Colonic mucosa (tissue), 4 donors: ENCODE measurements around the gene FNDC3B. TPM values are rescaled to one million over a fixed set of nuclear protein-coding genes. Genes with fewer than 3 reads are reported as not detected.

Experiments used
- DNase-seq: peaks from one replicate; pipeline ENCODE4 v3.0.0-alpha.2; 2020
- H3K27ac ChIP-seq: fragments of 200-600 bp; one replicate; pipeline ENCODE4 v1.8.0; 2021
- H3K27me3 ChIP-seq: fragments of 200-600 bp; one replicate; pipeline ENCODE4 v1.8.0; 2021
- H3K36me3 ChIP-seq: fragments of 200-600 bp; one replicate; pipeline ENCODE4 v1.8.0; 2021
- H3K4me1 ChIP-seq: fragments of 200-600 bp; one replicate; pipeline ENCODE4 v1.8.0; 2021; ENCODE audit warnings: mild to moderate bottlenecking
- H3K4me3 ChIP-seq: fragments of 200-600 bp; one replicate; pipeline ENCODE4 v1.8.0; 2021
- H3K9ac ChIP-seq, 2 donors: one replicate each; pipeline ENCODE4 v1.7.0; 2013; ENCODE audit warnings: control low read depth in 2 of 2, low read depth in 2 of 2, low read length in 2 of 2
- H3K9me3 ChIP-seq: fragments of 200-600 bp; one replicate; pipeline ENCODE4 v1.8.0; 2021
- CTCF ChIP-seq: fragments of 200-600 bp; IDR thresholded peaks from one replicate; pipeline ENCODE4 v1.8.0; 2022; ENCODE audit warnings: antibody characterized with exemption, mild to moderate bottlenecking
- intact Hi-C: fragments of 100-400 bp; cut with DNase I; formaldehyde crosslinking; loops from one replicate; pipeline ENCODE4 v1.14.1; 2022
- total RNA-seq, 2 donors: library from RNA; stranded (reverse); fragmentation: NEBNext Ultra II Directional in 1 of 2; extraction: Animal tissue kit (Norgen Biotek cat#: 25700) in 1 of 2; gene quantifications; one replicate each; pipeline ENCODE4 v1.2.1, GENCODE V29; 2021
- donor health status: healthy.
- donor health status: DM: no; HTN: no; CAD: no.
- donor health status: DM: no; HTN: no; CAD: no.

FNDC3B gene
- total RNA-seq, 2 donors from 2014 or later, result 66.7 to 142 TPM

DNA sequence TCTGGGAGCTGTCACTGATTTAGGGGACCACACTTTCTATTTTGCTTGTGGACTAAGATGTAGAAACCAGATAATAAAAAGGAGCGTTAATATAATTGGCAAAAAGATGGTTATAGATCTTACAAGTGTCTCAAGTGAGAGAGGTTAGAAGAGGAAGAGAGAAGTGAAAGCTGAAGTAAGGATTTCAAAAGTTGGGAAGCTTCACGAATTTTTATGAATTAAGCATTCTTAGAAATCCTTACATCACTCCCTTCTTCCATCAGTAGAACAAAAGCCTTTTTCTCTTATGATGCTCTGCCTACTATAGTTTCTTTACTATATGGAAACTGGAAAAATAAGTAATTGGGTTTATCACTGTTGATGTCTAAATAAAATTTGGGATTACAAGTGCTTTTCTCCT, 146.5 kb downstream of the FNDC3B start:
- intact Hi-C loops, result no loop called here
- no peak for DNase-seq

DNA sequence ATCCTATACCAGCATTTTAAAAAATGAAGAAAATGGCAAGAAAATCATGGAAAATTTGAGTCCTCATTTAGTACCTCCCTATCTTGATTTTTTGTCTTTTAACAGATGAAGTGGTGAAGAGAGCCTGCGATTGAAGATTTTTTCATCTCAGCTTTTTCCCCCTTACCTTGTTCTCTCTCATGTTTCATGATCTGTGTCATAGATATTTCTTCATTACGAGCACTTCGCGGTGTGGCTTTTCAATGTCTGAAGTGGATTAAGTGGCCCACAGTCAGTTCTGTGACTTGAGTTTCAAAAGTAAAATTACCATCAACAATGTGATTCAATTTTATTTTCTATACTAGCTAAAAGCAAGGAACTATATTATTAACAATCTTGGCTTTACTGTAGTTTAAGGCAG, 147.2 kb downstream of the FNDC3B start:
- no peak for TF ChIP-seq CTCF
- H3K4me1 ChIP-seq, result no peaks in the 10 kb centered on the region
- H3K9me3 ChIP-seq, result no peaks in the 10 kb centered on the region
- no peak overlapping the region for H3K9ac ChIP-seq
- H3K4me3 ChIP-seq, result no peak overlapping the region
- H3K27me3 ChIP-seq, result no peaks in the 10 kb centered on the region
- intact Hi-C loops, result no loop called here
- no peaks in the 10 kb centered on the region for H3K36me3 ChIP-seq
- H3K27ac ChIP-seq, result no peak overlapping the region
- no peak for DNase-seq

More for the DNA sequence above, 146.5 kb downstream of the FNDC3B start:
- H3K4me1 ChIP-seq, result no peaks in the 10 kb centered on the region
- no peak overlapping the region for H3K27ac ChIP-seq
- no peak overlapping the region for H3K9ac ChIP-seq
- no peaks in the 10 kb centered on the region for H3K27me3 ChIP-seq
- H3K4me3 ChIP-seq, result no peak overlapping the region
- no peak for TF ChIP-seq CTCF
- no peaks in the 10 kb centered on the region for H3K9me3 ChIP-seq
- no peaks in the 10 kb centered on the region for H3K36me3 ChIP-seq

DNA sequence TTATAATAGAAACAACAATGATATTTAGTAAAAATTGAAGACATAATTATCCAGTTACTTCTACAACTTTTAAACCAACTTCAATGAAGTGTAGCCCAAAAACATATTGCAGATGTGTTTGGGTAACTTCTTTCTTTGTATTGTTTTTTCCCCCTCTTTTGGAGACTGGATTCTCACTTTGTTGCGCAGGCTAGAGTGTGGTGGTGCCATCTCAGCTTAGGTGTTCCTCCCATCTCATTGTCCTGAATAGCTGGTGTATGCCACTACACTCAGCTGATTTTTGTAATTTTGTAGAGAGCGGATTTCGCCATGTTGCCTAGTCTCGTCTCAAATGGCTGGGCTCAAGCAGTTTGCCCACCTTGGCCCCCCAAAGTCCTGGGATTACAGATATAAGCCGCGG, 148.1 kb downstream of the FNDC3B start:
- no peak overlapping the region for H3K4me3 ChIP-seq
- H3K9me3 ChIP-seq, result no peaks in the 10 kb centered on the region
- H3K27me3 ChIP-seq, result no peaks in the 10 kb centered on the region
- H3K27ac ChIP-seq, result no peak overlapping the region
- no peaks in the 10 kb centered on the region for H3K36me3 ChIP-seq
- H3K9ac ChIP-seq, result no peak overlapping the region
- DNase-seq, result no peak
- H3K4me1 ChIP-seq, result no peaks in the 10 kb centered on the region
- TF ChIP-seq CTCF, result no peak
- intact Hi-C loops, result no loop called here

DNA sequence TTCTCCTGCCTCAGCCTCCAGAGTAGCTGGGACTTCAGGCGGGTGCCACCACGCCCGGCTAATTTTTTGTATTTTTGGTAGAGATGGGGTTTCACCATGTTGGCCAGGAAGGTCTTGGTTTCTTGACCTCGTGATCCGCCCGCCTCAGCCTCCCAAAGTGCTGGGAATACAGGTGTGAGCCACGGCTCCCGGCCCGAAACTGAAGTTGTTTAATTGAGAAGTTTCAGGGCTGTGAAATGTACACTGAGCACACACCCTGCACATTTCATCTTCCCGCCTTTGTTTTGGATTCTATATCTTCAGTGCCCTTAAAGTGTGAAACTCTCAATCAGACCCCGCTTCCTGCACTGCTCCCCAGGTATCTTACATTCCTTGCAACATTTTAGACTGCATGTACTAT, 149.1 kb downstream of the FNDC3B start:
- Histone ChIP-seq H3K9me3 (no peaks in the 10 kb centered on the region), H3K9ac (no peak overlapping the region), H3K27me3 (no peaks in the 10 kb centered on the region), H3K4me3 (no peak overlapping the region), H3K4me1 (no peaks in the 10 kb centered on the region), H3K36me3 (no peaks in the 10 kb centered on the region), H3K27ac (no peak overlapping the region)
- intact Hi-C loops, result no loop called here
- no peak for DNase-seq
- no peak for TF ChIP-seq CTCF

DNA sequence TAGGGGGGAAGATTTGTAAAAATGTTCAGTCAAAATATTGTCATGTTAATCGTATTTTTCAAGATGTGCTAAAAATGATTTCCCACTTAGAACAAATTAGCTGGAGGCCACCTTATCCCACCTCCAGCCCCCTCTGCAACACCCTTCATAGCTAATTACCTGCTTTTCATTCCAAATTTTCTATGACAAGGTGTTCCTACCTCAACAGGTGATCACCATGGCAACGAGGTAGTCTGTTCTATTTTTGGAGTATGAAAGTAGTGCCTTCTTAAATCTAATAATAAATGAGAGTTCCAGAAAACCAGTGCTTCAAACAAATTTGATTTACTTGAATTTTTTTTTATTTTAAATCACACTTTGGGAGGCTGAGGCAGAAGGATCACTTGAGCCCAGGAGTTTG, 149.8 kb downstream of the FNDC3B start:
- H3K27me3 ChIP-seq, result no peaks in the 10 kb centered on the region
- no peak overlapping the region for H3K27ac ChIP-seq
- H3K36me3 ChIP-seq, result no peaks in the 10 kb centered on the region
- DNase-seq, result no peak
- no peaks in the 10 kb centered on the region for H3K4me1 ChIP-seq
- TF ChIP-seq CTCF, result no peak
- no peaks in the 10 kb centered on the region for H3K9me3 ChIP-seq
- H3K4me3 ChIP-seq, result no peak overlapping the region
- intact Hi-C loops, result no loop called here
- no peak overlapping the region for H3K9ac ChIP-seq
